Coronary artery (tissue), 2 donors: ENCODE data around the gene CCDC3.
"Not testable (repeated sequence)": the region's sequence is repeated elsewhere in the genome, so short reads cannot be mapped to it uniquely, and the experiment has no call there.

Source experiments
- DNase-seq: peaks from one replicate; pipeline ENCODE4 v3.0.0-alpha.2; 2017; ENCODE audit warnings: low spot score
- H3K27ac ChIP-seq, 2 donors: fragments of 200-600 bp; sonication (generic); one replicate each; pipeline ENCODE4 v1.5.1; 2016 to 2019
- H3K4me3 ChIP-seq: fragments of 200-600 bp; sonication (generic); 2 replicates; pipeline ENCODE4 v1.5.1; 2016; ENCODE audit warnings: mild to moderate bottlenecking, moderate library complexity
- CTCF ChIP-seq: fragments of 200-600 bp; sonication (generic); IDR thresholded peaks from one replicate; pipeline ENCODE4 v1.5.1; 2019; ENCODE audit warnings: antibody characterized with exemption

CCDC3 gene

GRCh38 chr10:12874501-12874900 lies 127.0 kb downstream of the CCDC3 start:
- no peak for TF ChIP-seq CTCF
- Histone ChIP-seq H3K27ac (no peak overlapping the region), H3K4me3 (no peak overlapping the region)
- DNase-seq = no peak

GRCh38 chr10:12873172-12873571 lies 128.3 kb downstream of the CCDC3 start:
- no peak overlapping the region for H3K4me3 ChIP-seq
- no peak for TF ChIP-seq CTCF
- no peak overlapping the region for H3K27ac ChIP-seq
- DNase-seq = no peak

- Histone ChIP-seq H3K27ac (no peak overlapping the region), H3K4me3 (no peak overlapping the region)
- TF ChIP-seq CTCF = no peak
- no peak for DNase-seq
Measured at GRCh38 chr10:12872577-12872976, 128.9 kb downstream of the CCDC3 start.

GRCh38 chr10:12869427-12869826 lies 132.1 kb downstream of the CCDC3 start:
- no peak for TF ChIP-seq CTCF
- no peak for DNase-seq
- no peak overlapping the region for H3K27ac ChIP-seq
- no peak overlapping the region for H3K4me3 ChIP-seq

- no peak overlapping the region for H3K27ac ChIP-seq
- no peak for DNase-seq
- no peak for TF ChIP-seq CTCF
Measured at GRCh38 chr10:12868229-12868628, 133.3 kb downstream of the CCDC3 start.

GRCh38 chr10:12865515-12865914 lies 136.0 kb downstream of the CCDC3 start:
- not testable (repeated sequence) for DNase-seq, H3K4me3 ChIP-seq, H3K27ac ChIP-seq

More at GRCh38 chr10:12868229-12868628, 133.3 kb downstream of the CCDC3 start:
- no peak overlapping the region for H3K4me3 ChIP-seq

GRCh38 chr10:12862459-12862858 lies 139.1 kb downstream of the CCDC3 start:
- no peak for TF ChIP-seq CTCF
- Histone ChIP-seq H3K4me3 (no peak overlapping the region), H3K27ac (no peak overlapping the region)
- no peak for DNase-seq

GRCh38 chr10:12854988-12855387 lies 146.5 kb downstream of the CCDC3 start:
- no peak for TF ChIP-seq CTCF
- Histone ChIP-seq H3K27ac (no peak overlapping the region), H3K4me3 (no peak overlapping the region)
- DNase-seq = no peak
